GM19193 (cell line): ENCODE results near the gene WSB2.

ENCODE experiments used
- POLR2A ChIP-seq: IDR thresholded peaks from 4 replicates; pipeline ENCODE4 v1.6.1; 2011; ENCODE audit not compliant: insufficient read depth, insufficient read length; ENCODE audit errors: extremely low read depth

Gene WSB2

GRCh38 chr12:118050972-118051910 is 9.7 kb downstream of the WSB2 start:
- TF ChIP-seq POLR2A = no peak

GRCh38 chr12:118046430-118046829 is 14.5 kb downstream of the WSB2 start:
- TF ChIP-seq POLR2A = no peak

- no peak for TF ChIP-seq POLR2A
Measured at GRCh38 chr12:118044577-118044976, 16.4 kb downstream of the WSB2 start.

GRCh38 chr12:118044075-118044474 is 16.9 kb downstream of the WSB2 start:
- TF ChIP-seq POLR2A = no peak

- no peak for TF ChIP-seq POLR2A
Measured at GRCh38 chr12:118042091-118042490, 18.9 kb downstream of the WSB2 start.

- no peak for TF ChIP-seq POLR2A
Measured at GRCh38 chr12:118038137-118038536, 22.8 kb downstream of the WSB2 start.

GRCh38 chr12:118036672-118037411 is 24.1 kb downstream of the WSB2 start:
- TF ChIP-seq POLR2A = no peak

GRCh38 chr12:118035190-118036041 is 25.6 kb downstream of the WSB2 start:
- no peak for TF ChIP-seq POLR2A

GRCh38 chr12:118034429-118035189 is 26.4 kb downstream of the WSB2 start:
- TF ChIP-seq POLR2A = no peak

GRCh38 chr12:118033902-118034301 is 27.1 kb downstream of the WSB2 start:
- no peak for TF ChIP-seq POLR2A

- no peak for TF ChIP-seq POLR2A
Measured at GRCh38 chr12:118033323-118033722, 27.7 kb downstream of the WSB2 start.

GRCh38 chr12:118032188-118032587 is 28.8 kb downstream of the WSB2 start:
- no peak for TF ChIP-seq POLR2A

- no peak for TF ChIP-seq POLR2A
Measured at GRCh38 chr12:118029166-118029565, 31.8 kb downstream of the WSB2 start.

GRCh38 chr12:118025168-118025567 is 35.8 kb downstream of the WSB2 start:
- TF ChIP-seq POLR2A = no peak
